GM18517 (cell line): ENCODE results near the gene ICAM3.
"Not testable (repeated sequence)": the region's sequence is repeated elsewhere in the genome, so short reads cannot be mapped to it uniquely, and the experiment has no call there.

Experiments used
- ATAC-seq: cut with Tn5 transposase; IDR thresholded peaks from one replicate; pipeline ENCODE4 v1.9.1; 2021; ENCODE audit warnings: mild to moderate bottlenecking, moderate library complexity; ENCODE audit not compliant: unreplicated experiment

Gene ICAM3, protein sequence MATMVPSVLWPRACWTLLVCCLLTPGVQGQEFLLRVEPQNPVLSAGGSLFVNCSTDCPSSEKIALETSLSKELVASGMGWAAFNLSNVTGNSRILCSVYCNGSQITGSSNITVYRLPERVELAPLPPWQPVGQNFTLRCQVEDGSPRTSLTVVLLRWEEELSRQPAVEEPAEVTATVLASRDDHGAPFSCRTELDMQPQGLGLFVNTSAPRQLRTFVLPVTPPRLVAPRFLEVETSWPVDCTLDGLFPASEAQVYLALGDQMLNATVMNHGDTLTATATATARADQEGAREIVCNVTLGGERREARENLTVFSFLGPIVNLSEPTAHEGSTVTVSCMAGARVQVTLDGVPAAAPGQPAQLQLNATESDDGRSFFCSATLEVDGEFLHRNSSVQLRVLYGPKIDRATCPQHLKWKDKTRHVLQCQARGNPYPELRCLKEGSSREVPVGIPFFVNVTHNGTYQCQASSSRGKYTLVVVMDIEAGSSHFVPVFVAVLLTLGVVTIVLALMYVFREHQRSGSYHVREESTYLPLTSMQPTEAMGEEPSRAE

DNA sequence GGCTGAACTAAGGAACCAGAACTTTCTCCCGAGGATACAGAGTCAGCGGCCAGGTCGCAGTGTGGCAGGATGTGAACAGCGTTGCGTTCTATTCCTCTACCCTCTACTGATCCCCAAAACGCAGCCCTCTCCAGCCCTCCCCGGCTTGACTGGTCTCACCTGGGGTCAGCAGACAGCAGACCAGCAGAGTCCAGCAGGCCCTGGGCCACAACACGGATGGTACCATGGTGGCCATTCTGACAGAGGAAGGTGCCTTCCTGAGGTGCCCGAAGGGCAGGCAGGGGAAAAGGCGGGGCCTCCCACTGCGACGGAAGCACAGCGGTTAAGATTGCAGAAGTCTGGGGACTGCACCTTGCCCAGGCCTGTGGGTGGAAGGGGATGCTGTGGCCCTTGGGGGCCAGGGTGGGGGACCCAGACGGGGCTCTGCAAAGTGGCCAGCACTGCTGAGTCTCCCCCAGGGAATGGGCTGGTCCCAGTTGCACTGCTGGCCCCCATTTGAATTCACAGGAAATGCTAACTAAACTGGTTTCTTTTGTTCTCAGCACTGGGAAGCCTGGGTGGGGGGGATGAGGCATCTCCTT, at the start of gene ICAM3:
Gene ICAM3 (minus strand): TSS at position 245 of the 581 bp plus-strand sequence. CDS start 10 bp downstream, at position 235.
- ATAC-seq: no peak

DNA sequence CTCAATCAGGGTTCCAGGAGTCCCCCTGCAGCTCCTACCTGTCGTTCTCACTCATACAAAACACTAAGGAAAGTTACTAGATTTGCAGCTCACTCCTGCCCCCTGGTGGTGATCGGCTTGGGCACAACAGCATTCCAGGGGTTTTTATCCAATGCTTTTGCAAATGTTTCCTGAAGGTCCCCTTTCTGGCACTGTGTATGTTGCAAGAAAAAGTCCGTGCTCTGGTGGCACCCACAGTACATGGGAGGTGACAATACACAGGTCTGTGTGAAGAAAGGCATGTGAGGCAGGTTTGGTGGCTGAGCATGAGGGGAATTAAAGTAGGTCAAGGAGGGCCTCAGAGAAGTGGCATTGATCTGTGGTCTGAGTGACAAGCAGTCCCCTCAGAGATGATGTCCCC, 49.5 kb upstream of the ICAM3 start:
- ATAC-seq: no peak

DNA sequence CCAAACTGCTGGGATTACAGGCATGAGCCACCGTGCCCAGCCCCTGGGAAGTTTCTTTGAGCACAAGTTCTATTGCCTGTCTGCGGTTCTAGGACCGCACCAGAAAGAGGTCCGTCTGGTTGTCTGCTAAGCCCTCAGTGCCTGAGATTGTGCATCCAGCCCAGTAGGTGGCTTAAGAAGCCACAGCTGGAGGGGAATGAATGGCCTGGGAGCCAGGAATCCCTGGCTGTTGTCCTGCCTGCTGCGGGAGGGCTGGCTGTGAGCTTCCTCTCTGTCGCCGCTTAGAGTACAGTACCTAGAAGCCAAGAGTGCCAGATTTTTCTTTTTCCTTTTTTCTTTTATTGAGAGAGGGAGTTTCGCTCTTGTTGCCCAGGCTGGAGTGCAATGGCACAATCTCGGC, 45.2 kb upstream of the ICAM3 start:
- ATAC-seq: no peak

DNA sequence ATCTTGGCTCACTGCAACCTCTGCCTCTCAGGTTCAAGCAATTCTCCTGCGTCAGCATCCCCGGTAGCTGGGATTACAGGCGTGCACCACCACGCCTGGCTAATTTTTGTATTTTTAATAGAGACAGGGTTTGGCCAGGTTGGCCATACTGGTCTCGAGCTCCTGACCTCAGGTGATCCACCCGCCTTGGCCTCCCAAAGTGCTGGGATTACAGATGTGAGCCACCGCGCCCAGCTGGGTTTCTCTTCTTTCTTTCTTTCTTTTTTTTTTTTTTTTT, 43.7 kb upstream of the ICAM3 start:
- ATAC-seq: not testable (repeated sequence)

GRCh38 chr19:10380313-10381102, 41.1 kb upstream of the ICAM3 start, which contains the start of gene TYK2:
Gene TYK2, minus strand, starts transcription at chr19:10380572. Its CDS starts 2,166 bp downstream, at chr19:10378406.
- ATAC-seq: peak; percentile 88

DNA sequence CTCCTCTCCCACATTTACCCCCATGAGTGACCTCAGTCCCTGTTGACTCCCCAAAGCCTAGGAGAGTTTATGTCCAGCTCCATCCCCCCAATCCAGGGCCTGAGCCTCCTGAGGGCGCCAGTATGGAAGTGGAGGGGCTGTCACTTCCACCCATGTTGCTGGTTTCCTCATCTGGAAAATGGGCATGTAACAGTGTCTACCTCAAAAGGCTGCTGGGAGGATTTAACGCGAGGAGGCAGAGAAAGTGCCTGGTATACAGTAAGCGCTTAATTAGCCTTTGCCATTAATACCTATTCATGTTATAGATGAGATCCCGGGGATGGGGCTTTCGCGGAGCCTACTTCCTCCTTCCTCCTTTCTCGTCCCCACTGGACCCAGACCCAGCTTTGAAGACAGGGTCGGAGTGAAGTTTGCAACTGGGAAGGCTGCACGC, 40.5 kb upstream of the ICAM3 start:
- ATAC-seq: peak; percentile 5

GRCh38 chr19:10378124-10378523, 38.7 kb upstream of the ICAM3 start:
- no peak for ATAC-seq

- not testable (repeated sequence) for ATAC-seq
Observed at GRCh38 chr19:10377140-10377640, 37.8 kb upstream of the ICAM3 start.

GRCh38 chr19:10374931-10375330, 35.5 kb upstream of the ICAM3 start:
- ATAC-seq: no peak

- ATAC-seq: no peak
Observed at GRCh38 chr19:10372690-10373089, 33.3 kb upstream of the ICAM3 start.

DNA sequence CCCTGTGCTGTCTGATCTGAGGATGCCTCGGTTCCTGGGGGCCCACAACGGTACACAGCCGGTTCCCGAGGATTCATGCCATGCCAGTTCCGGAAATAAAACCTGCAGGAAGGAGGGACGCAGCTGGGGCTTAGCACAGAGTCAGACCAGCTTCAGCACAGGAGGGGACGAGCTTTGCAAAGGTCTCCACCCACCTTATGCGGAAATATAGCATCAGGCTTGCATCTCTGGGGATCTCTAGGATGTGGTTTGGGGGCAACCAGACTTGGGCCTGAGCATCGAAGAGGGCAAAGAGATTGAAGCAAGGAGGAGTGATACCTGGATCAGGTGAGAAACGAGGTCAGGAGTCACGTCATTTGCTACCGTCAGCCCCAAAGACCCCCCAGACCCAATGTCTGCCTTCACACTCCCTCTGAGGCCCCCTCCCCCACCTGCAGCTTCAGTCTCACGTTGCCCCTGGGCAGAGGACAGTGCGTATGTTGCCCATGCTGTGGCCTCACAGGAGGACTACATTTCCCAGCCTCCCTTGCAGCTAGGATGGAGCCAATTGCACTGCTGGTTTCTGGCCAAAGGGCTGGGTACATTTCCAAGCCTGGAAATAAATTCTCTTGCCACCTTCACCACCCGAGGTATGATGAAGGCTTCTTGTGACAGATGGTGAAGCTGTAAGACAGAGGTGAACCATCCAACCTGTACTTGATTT, 28.8 kb upstream of the ICAM3 start:
- ATAC-seq: no peak

- not testable (repeated sequence) for ATAC-seq
Observed at GRCh38 chr19:10366950-10367512, 27.6 kb upstream of the ICAM3 start.

- no peak for ATAC-seq
Observed at GRCh38 chr19:10365518-10365917, 26.1 kb upstream of the ICAM3 start.

DNA sequence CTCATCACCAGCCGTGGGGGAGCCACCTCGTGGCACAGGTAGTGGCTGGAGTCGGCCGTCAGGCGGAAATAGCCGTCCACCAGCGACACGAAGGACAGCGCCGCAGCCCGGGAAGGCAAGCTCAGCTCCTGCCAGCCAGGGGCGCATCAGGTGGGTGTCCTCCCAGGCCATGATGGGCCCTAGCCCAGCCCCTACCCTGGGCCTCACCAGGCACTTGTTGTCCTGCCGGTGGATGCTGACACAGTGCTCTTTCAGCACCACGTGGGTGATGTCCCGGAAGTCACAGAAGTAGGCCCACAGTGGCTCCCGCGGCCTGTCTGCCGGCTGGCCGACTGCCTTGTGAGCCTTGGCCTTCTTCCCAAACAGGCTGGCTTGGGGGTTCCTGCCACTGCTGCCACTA, 25.2 kb upstream of the ICAM3 start:
- ATAC-seq: no peak

DNA sequence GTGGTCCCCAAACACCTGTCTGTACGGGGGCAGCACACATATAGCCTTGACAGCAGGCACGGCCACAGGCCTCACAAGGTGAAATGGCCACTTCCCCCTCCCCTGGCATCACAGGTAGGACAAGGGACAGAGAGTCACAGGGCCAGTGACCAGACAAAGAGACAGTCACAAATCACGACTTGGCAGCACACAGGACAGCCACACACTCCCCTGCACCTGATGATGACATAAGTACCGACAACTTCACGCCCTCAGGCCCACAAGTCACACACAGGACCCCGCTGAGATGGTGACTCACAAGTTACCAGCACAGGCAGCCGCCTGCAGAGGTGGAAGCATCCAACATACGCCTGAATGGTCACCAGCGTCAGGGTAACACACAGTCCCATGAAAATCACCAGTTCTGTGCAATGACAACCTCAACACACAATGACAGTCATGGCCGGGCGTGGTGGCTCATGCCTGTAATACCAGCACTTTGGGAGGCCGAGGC, 24.4 kb upstream of the ICAM3 start:
- no peak for ATAC-seq

DNA sequence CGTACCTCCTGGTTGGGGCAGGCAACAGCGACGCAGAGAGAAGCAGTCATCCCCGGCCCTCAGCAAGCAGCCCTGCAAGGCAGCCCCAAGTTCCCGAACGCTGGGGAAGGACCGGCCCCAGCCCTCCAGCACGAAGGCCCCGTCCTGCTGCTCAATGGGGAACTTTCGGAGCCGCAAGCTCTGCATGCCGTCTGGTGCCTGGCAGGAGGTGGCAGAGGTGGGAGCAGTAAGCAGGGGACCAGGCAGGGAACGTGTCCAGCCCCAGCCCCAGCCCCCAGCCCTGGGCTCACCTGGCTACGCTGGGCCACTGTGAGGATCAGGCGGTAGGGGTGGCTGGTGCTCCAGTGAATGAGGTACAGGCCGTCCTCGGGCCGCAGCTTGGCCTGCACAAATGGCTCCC, 22.8 kb upstream of the ICAM3 start:
- no peak for ATAC-seq

DNA sequence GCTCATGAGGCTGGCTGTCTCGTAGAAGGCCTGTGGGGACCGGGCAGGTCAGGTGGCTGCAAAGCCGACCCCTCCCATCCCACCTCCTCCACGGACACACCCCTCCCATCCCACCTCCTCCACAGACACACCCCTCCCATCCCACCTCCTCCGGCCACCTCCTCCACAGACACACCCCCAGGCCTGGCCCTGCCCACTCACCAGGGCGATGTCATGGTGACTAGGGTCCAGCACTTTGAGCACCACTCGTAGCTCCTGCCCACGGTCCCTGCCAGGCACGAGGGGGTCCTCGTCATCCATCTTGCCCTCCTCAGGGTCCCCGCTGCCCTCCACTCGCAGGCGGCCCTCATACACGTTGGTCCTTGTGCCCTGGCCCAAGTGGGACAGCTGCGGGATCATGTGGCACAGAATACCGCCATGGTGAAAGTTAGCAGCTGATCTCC, 22.2 kb upstream of the ICAM3 start:
- no peak for ATAC-seq

DNA sequence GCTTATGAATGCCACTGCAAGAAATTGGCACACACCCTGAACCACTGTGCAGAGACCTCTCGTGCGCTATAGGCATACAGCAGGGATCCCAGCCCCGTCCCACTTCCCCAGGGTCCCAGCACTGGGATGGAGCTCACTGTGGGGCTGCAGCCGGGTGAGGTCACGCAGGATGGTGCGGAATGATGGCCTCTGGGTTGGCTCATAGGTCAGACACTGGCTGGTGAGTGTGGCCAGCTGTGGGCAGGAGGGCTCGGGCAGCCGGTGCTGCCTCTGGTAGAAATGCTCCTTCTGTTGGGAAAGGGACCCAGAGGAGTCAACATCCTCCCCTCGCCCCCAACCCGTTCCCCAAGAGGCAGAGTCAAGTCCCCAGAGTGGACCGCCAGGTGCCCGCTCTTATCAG, 17.0 kb upstream of the ICAM3 start:
- ATAC-seq: no peak

- ATAC-seq: no peak
Observed at GRCh38 chr19:10353793-10354391, 14.5 kb upstream of the ICAM3 start.
